K562 (cell line): ENCODE data around the gene PLA2G2C. TPM values are rescaled to one million over a fixed set of nuclear protein-coding genes. Genes with fewer than 3 reads are reported as not detected.
A peak's percentile ranks its signal among the peaks of the same experiment; 100 is the strongest.

Source experiments
- DIDO1 ChIP-seq: fragments of 450-650 bp; IDR thresholded peaks from 2 replicates; pipeline ENCODE4 v1.6.1; 2016; ENCODE audit warnings: low read depth, missing biosample characterization, missing genetic modification characterization
- DMBX1 ChIP-seq: fragments of 250-450 bp; sonication (Bioruptor Pico); IDR thresholded peaks from 2 replicates; pipeline ENCODE4 v1.8.0; 2022; ENCODE audit warnings: inconsistent platforms, mild to moderate bottlenecking, moderate library complexity, borderline replicate concordance
- ETV5 ChIP-seq: sonication (generic); formaldehyde crosslinking; IDR thresholded peaks from 2 replicates; pipeline ENCODE4 v1.4.0; 2020; ENCODE audit warnings: low read depth, mild to moderate bottlenecking, missing genetic modification reagents
- HMBOX1 ChIP-seq: sonication (generic); IDR thresholded peaks from 2 replicates; pipeline ENCODE4 v1.6.1; 2016
- MTA3 ChIP-seq: fragments of 450-650 bp; formaldehyde crosslinking; IDR thresholded peaks from 2 replicates; pipeline ENCODE4 v1.6.1; 2017; ENCODE audit warnings: mild to moderate bottlenecking, borderline replicate concordance
- MYC ChIP-seq, 2 experiments: fragments of 250-450 bp in 1 of 2; sonication (Bioruptor Pico) in 1 of 2; IDR thresholded peaks; 2 replicates each; pipeline versions ENCODE4 v1.5.1 to v1.6.1; 2012 to 2021; ENCODE audit warnings: low read depth in 2 of 2, borderline replicate concordance in 1 of 2, improper control_type of control experiment in 1 of 2, low read length in 1 of 2, mild to moderate bottlenecking in 1 of 2, moderate library complexity in 1 of 2
- PTBP1 ChIP-seq: fragments of 200-400 bp; formaldehyde crosslinking; IDR thresholded peaks from 2 replicates; pipeline ENCODE4 v1.6.1; 2017; ENCODE audit warnings: low read depth, low read length
- RCOR1 ChIP-seq, 2 experiments: IDR thresholded peaks; 2 replicates each; pipeline ENCODE4 v1.6.1; 2012; ENCODE audit warnings: low read depth in 2 of 2, low read length in 2 of 2, borderline replicate concordance in 1 of 2, improper control_type of control experiment in 1 of 2
- THRB ChIP-seq: fragments of 450-650 bp; formaldehyde crosslinking; conservative IDR thresholded peaks from 2 replicates; pipeline ENCODE4 v1.4.0; 2022; ENCODE audit warnings: mild to moderate bottlenecking, missing genetic modification characterization
- TOE1 ChIP-seq, 2 experiments: fragments of 450-650 bp in 1 of 2; sonication (generic) in 1 of 2; formaldehyde crosslinking in 1 of 2; IDR thresholded peaks; 2 replicates each; pipeline versions ENCODE4 v1.7.1 to v1.8.0; 2016 to 2022; ENCODE audit warnings: borderline replicate concordance in 2 of 2, mild to moderate bottlenecking in 2 of 2, antibody characterized with exemption in 1 of 2, inconsistent platforms in 1 of 2, low read depth in 1 of 2, missing genetic modification reagents in 1 of 2, moderate library complexity in 1 of 2
- XRCC5 ChIP-seq: fragments of 200-400 bp; formaldehyde crosslinking; IDR thresholded peaks from 2 replicates; pipeline ENCODE4 v1.6.1; 2017; ENCODE audit warnings: low read depth, mild to moderate bottlenecking, low read length
- ZC3H4 ChIP-seq: sonication (generic); formaldehyde crosslinking; IDR thresholded peaks from 2 replicates; pipeline ENCODE4 v1.9.0; 2021; ENCODE audit warnings: missing genetic modification reagents, borderline replicate concordance
- ZMIZ1 ChIP-seq, 2 experiments: fragments of 150-350 bp in 1 of 2; IDR thresholded peaks; 2 replicates each; pipeline ENCODE4 v1.6.1; 2012 to 2016; ENCODE audit warnings: low read depth in 2 of 2, low read length in 2 of 2, mild to moderate bottlenecking in 1 of 2, moderate library complexity in 1 of 2
- polyA plus RNA-seq, 8 experiments: library from polyadenylated mRNA; depleted of rRNA in 4 of 8; stranded (reverse) in 5 of 8; unstranded in 3 of 8; fragments of >200 nt; fragmentation: Nextera tagmentation in 2 of 8; fragmentation: Illumina TruSeq in 1 of 8; extraction: Ambion mirVana in 2 of 8; extraction: Trizol in 1 of 8; gene quantifications; 2 replicates each; pipeline versions ENCODE4 v1.2.1 to v1.2.3, GENCODE V29; 2011 to 2014; ENCODE audit warnings: inconsistent platforms in 1 of 8, missing spikeins in 1 of 8
- total RNA-seq, 7 experiments: library from RNA; depleted of rRNA in 6 of 7; stranded (reverse); fragments of >200 nt in 6 of 7; fragmentation: Illumina TruSeq in 2 of 7; extraction: Trizol in 2 of 7; gene quantifications; 2 replicates each; pipeline versions ENCODE4 v1.2.1 to v1.2.3, GENCODE V29; 2011 to 2021; ENCODE audit warnings: low replicate concordance in 1 of 7
- TF ChIP-seq, protein P1 (sequence below), 2 experiments: IDR thresholded peaks; 2 replicates each; pipeline ENCODE4 v1.6.1; 2012; ENCODE audit warnings: improper control_type of control experiment in 2 of 2, low read depth in 2 of 2, low read length in 2 of 2, borderline replicate concordance in 1 of 2

Gene PLA2G2C
- total and polyA plus RNA-seq, 9 of the 15 experiments (the other 6 are each of a cell fraction or from before 2014, with no cell fraction given), result 0.14 to 0.49 (median 0.21) TPM

DNA sequence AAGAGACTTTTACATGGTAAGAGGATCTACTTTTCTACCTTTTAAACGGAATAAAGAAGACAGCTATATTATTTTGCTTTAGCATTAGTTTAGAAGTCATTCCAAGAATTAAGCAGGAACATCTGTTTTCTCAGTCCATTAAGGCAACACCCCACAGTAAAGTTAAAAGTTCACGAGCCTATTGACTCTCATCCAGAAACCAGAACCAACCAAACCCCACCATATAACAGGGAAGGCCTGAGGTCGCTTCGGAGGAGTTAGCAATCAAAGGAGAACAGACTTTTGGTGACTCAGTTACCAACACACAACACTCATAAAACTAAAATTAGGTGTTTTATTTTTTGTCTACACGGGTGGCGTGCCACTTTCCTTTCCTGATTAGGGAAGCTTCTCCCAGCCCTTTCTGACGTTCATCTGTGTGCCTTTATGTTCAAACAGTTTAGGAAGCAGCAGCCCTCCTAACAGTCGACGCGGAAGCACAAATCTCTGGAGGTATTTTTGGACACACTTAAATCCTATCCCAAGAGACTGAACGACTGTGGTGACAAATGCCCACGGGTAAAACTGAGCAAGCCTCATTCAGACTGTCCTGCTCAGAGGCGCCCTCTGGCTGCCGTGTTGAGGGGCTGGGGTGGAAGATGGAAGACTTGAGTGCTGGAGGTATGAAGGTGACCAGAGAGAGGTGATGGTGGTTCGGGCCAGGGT is 8.6 kb upstream of the PLA2G2C start (continued):
- TF ChIP-seq ZMIZ1 (IDR thresholded peaks at IDR 0.05; ENCODE audit: low read depth in 2 of 2, low read length in 2 of 2), result no peak
- TF ChIP-seq ETV5 (CRISPR knock-in tag), result no peak
- TF ChIP-seq XRCC5, result peak; percentile 88
- TF ChIP-seq THRB (CRISPR knock-in tag), result 0 out of 2 replicates have a peak, but pooled peaks have one; percentile 46
- TF ChIP-seq, protein P1, sequence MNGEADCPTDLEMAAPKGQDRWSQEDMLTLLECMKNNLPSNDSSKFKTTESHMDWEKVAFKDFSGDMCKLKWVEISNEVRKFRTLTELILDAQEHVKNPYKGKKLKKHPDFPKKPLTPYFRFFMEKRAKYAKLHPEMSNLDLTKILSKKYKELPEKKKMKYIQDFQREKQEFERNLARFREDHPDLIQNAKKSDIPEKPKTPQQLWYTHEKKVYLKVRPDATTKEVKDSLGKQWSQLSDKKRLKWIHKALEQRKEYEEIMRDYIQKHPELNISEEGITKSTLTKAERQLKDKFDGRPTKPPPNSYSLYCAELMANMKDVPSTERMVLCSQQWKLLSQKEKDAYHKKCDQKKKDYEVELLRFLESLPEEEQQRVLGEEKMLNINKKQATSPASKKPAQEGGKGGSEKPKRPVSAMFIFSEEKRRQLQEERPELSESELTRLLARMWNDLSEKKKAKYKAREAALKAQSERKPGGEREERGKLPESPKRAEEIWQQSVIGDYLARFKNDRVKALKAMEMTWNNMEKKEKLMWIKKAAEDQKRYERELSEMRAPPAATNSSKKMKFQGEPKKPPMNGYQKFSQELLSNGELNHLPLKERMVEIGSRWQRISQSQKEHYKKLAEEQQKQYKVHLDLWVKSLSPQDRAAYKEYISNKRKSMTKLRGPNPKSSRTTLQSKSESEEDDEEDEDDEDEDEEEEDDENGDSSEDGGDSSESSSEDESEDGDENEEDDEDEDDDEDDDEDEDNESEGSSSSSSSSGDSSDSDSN (IDR thresholded peaks at IDR 0.05; ENCODE audit: borderline replicate concordance in 1 of 2, low read depth in 2 of 2, low read length in 2 of 2), result no peak
- TF ChIP-seq ZC3H4, result no peak
- 0 out of 2 replicates have a peak, but pooled peaks have one; percentile 41 for TF ChIP-seq MTA3
- 0 out of 2 replicates have a peak, but pooled peaks have one; percentile 32 for TF ChIP-seq TOE1 (IDR thresholded peaks at IDR 0.05; ENCODE audit: borderline replicate concordance)
- TF ChIP-seq TOE1 (CRISPR knock-in tag; IDR thresholded peaks at IDR 0.05; ENCODE audit: borderline replicate concordance, low read depth), result no peak
- peak; percentile 81; the same call in 1 of the 2 replicates for TF ChIP-seq DMBX1
- TF ChIP-seq PTBP1, result no peak
- peak in 1 of 2 experiments; percentile 65; a peak in 1 of 4 replicates for TF ChIP-seq RCOR1 (IDR thresholded peaks at IDR 0.05; ENCODE audit: borderline replicate concordance in 1 of 2, low read depth in 2 of 2, low read length in 2 of 2)
- TF ChIP-seq DIDO1 (tag), result no peak
- TF ChIP-seq MYC (IDR thresholded peaks at IDR 0.05; ENCODE audit: low read depth, low read length), result peak; percentile 60; the same call in 1 of the 2 replicates
- no peak for TF ChIP-seq MYC (CRISPR knock-in tag; IDR thresholded peaks at IDR 0.05; ENCODE audit: borderline replicate concordance, low read depth)
- peak; percentile 78; the same call in 1 of the 2 replicates for TF ChIP-seq HMBOX1
